GM20000 (cell line): ENCODE results near the gene HMCN2.

Experiments
- DNase-seq: peaks from one replicate; pipeline ENCODE4 v3.0.0; 2012; ENCODE audit warnings: low spot score
- TF ChIP-seq, protein P1 (sequence below): IDR thresholded peaks from 2 replicates; pipeline ENCODE4 v1.5.1; 2012; ENCODE audit warnings: mild to moderate bottlenecking, control low read depth; ENCODE audit errors: extremely low read depth, missing control alignments

The HMCN2 gene

DNA sequence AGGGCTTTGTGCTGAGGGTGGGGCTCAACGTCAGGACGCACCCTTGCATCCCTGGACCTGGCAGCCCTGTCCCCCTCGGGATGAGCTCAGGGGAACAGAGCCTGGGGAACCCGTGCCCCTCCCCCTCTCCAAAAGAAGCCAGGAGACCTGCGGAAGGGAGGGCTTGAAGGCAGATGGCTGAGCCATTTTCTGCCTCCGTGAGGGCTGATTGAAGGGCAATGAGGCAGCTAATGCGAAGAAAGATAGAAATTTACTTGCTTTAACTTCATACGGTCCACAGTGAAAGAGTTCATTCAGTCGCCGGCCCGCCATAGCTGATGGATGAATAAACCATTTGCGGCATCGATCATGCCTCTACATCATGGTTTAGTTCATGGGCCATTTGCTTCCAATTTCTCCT, 208.0 kb downstream of the HMCN2 start:
- DNase-seq = no peak
- TF ChIP-seq, protein P1, sequence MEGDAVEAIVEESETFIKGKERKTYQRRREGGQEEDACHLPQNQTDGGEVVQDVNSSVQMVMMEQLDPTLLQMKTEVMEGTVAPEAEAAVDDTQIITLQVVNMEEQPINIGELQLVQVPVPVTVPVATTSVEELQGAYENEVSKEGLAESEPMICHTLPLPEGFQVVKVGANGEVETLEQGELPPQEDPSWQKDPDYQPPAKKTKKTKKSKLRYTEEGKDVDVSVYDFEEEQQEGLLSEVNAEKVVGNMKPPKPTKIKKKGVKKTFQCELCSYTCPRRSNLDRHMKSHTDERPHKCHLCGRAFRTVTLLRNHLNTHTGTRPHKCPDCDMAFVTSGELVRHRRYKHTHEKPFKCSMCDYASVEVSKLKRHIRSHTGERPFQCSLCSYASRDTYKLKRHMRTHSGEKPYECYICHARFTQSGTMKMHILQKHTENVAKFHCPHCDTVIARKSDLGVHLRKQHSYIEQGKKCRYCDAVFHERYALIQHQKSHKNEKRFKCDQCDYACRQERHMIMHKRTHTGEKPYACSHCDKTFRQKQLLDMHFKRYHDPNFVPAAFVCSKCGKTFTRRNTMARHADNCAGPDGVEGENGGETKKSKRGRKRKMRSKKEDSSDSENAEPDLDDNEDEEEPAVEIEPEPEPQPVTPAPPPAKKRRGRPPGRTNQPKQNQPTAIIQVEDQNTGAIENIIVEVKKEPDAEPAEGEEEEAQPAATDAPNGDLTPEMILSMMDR = no peak

GRCh38 chr9:130474106-130474505, 208.5 kb downstream of the HMCN2 start:
- no peak for DNase-seq
- TF ChIP-seq, protein P1 = no peak

DNA sequence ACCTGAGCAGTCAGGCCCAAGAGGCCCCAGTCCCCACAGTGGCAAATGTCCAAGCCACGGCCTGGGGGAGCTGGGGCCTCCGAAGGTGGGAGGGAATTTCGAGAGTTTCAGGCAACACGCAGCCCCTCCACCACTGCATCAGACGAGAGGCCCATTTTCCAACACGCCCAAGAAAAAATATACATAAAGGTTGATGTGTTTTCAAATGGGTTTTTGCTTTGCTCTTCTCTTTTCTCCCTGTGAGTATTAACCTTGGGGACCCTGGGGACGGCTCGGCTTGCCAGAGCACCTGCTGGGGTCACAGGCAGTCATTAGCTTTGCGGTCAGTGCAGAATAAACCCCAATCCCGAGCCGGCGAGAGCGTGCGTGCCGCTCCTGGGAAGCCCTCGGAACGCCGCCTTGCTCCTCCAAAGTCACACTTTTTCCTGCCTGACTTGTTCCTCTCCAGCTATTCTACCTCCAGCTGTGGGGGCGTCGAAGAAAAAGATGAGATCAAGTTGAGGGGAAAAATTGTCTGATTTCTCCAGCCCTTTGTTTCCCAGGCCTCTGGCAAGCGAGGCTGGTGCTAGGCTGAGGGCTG, 210.7 kb downstream of the HMCN2 start:
- no peak for DNase-seq
- TF ChIP-seq, protein P1 = no peak

DNA sequence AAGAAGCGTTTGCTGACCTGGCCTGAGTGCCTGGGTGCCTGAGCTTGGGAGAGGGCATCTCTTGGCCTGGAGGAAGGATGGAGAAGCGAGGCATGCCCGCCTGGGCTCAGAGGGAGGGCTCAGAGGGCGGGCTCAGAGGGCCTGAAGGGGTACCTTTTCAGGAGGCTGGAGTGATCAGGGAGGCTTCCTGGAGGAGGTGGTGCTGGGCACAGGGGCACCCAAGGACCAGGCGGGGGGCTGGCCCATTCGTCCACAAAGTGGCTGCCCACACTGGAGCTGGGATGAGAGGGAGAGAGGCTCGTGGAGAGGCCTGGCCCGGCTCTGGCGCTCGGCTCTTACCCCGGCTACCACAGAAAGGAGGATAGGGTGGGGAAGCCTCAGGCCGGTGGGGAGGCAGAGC, 212.0 kb downstream of the HMCN2 start:
- no peak for DNase-seq
- TF ChIP-seq, protein P1 = no peak

DNA sequence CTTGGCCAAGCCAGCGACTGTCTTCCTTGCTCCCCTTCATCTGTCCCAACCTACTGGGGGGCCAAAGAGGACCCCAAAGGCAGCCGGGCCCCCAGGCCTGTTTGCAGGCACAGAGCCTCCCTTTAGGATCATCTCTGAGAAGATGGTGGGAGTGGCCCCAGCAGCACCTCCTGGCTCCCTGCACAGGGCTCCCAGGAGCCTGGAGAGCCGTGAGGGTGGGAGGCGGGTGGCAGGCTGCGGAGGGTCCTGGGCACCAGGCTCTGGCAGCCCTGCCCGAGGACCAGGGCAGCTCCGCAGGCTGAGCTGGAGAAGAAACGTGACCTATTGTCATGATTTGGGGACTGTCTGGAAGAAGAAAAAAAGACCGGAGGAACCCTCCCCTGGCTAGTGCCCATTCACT, 212.6 kb downstream of the HMCN2 start:
- TF ChIP-seq, protein P1 = no peak
- no peak for DNase-seq

DNA sequence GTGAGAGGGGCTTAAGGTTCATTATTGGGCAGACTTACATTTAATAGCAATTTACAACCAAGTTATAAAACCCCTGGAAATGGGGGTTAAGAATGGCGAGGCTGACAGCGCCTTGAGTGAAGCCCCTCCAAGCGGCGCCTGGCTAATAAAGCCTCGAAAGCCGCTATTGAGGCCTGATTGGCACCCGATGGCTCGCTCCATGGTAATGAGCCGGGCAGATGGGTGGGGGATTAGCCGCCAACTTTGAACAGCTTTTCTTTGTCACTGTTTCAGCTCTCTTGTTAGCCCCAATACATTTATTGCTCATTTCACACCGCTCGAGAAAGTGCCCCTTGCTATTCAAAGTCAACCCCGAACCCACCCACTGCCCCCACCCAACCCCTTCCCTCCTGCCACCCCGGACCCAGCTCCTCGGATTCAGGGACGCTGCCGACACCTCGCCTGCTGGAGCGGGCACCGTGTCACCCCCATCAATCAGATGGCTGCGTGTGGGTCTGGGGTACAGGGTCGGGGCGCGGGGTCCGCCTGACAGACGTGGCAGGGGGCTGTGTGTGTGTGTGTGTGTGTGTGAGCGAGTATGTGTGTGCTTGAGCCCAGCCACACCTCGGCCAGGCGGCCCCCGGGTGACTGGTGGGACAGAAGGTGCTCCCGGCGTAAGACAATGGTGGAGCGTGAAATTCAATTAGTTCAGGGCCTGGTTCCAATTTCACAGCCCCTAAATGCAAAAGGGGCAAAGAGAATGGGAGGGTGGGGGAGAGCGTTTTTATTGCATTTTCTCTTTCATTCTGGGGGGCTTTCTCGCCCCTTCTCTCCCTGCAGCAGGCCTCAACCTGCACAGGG, 213.4 kb downstream of the HMCN2 start:
- TF ChIP-seq, protein P1 = no peak
- DNase-seq = no peak

DNA sequence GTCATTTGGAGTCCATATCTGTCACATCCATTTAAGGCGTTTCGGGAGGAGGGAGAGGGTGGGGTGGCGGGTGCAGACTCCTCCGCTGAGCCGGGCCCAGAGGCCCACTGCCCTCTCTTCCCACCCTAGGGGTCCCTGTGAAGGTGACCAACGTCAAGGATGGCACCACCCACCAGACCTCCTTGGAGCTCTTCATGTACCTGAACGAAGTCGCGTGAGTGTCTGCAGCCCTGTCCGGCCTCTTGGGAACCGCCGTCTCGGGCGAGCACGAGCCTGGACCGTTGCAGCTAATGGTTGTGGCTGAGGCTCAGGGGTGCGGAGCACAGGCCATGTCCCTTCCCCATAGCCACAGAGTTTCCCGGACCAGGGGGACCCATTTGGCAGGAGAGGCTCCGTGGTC, 214.0 kb downstream of the HMCN2 start:
- DNase-seq = no peak
- TF ChIP-seq, protein P1 = no peak
